ENCODE measurements around the gene CCDC73.

- TF ChIP-seq CTCF (IDR thresholded peaks at IDR 0.05) = no peak
- no peak for TF ChIP-seq ZSCAN18 (CRISPR knock-in tag; IDR thresholded peaks at IDR 0.05)
- no peak for TF ChIP-seq ZNF121 (CRISPR knock-in tag; IDR thresholded peaks at IDR 0.05)
- TF ChIP-seq FOXP4 (CRISPR knock-in tag; IDR thresholded peaks at IDR 0.05) = no peak
- no peak for TF ChIP-seq OVOL2 (CRISPR knock-in tag; IDR thresholded peaks at IDR 0.05; ENCODE audit: borderline replicate concordance)
- TF ChIP-seq USF2 (CRISPR knock-in tag; IDR thresholded peaks at IDR 0.05) = no peak
- TF ChIP-seq ELF4 (CRISPR knock-in tag; IDR thresholded peaks at IDR 0.05; ENCODE audit: low read depth) = no peak
- no peak for TF ChIP-seq ATF2 (CRISPR knock-in tag; IDR thresholded peaks at IDR 0.05; ENCODE audit: borderline replicate concordance, low read depth)
Observed at GRCh38 chr11:32671051-32671450, 123.4 kb downstream of the CCDC73 start.
